GM12873 (cell line): ENCODE results near the gene ANKS4B.

Experiments used
- TF ChIP-seq, protein P1 (sequence below): IDR thresholded peaks from 2 replicates; pipeline ENCODE4 v1.5.1; 2012; ENCODE audit warnings: low read depth, mild to moderate bottlenecking, moderate library complexity, low read length, control low read depth; ENCODE audit not compliant: insufficient read depth; ENCODE audit errors: missing control alignments

Gene ANKS4B

DNA sequence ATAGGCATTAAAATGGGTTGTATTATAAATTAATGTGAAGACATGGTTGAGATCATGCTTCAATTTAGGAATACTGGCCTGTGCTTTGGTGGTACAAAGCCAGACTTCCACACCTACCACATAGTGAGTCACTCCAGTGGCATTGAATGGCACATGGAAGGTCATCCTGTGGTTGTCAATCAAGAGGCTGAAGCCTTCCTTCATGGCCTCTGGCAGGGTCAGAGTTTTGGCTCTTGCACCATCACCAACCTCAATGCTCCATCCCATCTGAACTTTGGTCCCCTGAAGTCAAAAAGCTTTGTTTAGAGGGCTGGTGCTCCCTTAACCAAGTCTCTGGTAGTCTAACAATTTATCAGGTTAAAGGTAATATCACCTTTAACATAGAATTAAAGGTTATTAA, 28.2 kb upstream of the ANKS4B start:
- TF ChIP-seq, protein P1, sequence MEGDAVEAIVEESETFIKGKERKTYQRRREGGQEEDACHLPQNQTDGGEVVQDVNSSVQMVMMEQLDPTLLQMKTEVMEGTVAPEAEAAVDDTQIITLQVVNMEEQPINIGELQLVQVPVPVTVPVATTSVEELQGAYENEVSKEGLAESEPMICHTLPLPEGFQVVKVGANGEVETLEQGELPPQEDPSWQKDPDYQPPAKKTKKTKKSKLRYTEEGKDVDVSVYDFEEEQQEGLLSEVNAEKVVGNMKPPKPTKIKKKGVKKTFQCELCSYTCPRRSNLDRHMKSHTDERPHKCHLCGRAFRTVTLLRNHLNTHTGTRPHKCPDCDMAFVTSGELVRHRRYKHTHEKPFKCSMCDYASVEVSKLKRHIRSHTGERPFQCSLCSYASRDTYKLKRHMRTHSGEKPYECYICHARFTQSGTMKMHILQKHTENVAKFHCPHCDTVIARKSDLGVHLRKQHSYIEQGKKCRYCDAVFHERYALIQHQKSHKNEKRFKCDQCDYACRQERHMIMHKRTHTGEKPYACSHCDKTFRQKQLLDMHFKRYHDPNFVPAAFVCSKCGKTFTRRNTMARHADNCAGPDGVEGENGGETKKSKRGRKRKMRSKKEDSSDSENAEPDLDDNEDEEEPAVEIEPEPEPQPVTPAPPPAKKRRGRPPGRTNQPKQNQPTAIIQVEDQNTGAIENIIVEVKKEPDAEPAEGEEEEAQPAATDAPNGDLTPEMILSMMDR: no peak

GRCh38 chr16:21206550-21206949, 26.9 kb upstream of the ANKS4B start:
- TF ChIP-seq, protein P1: no peak

- TF ChIP-seq, protein P1: no peak
Measured at GRCh38 chr16:21208446-21209230, 24.9 kb upstream of the ANKS4B start.

GRCh38 chr16:21211486-21211885, 22.0 kb upstream of the ANKS4B start, which contains the start of gene ZP2:
Gene ZP2 (minus strand): TSS chr16:21211574. CDS start chr16:21211547, 27 bp downstream.
- TF ChIP-seq, protein P1: no peak

- TF ChIP-seq, protein P1: no peak
Measured at GRCh38 chr16:21214086-21214485, 19.4 kb upstream of the ANKS4B start.

GRCh38 chr16:21217121-21217520, 16.4 kb upstream of the ANKS4B start:
- TF ChIP-seq, protein P1: no peak

DNA sequence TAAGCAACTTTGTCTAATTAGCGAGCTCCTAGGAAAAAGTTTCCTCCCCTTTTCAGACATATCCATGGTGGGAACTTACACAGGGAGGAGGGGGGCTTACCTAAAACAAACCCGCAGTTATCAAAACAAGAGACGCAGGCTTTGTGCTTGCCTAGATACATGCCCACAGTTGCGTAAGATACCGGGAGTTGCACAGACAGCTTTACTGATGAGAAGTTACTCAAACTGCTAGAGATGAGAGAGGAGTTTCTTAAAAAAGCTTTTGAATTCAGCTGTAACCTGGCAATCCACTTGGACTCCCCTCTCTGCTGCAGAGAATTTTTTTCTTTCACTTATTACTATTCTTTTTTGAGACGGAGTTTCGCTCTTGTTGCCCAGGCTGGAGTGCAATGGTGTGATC, 15.3 kb upstream of the ANKS4B start:
- TF ChIP-seq, protein P1: no peak
